ENCODE results near the gene SYNGR1. TPM values are rescaled to one million over a fixed set of nuclear protein-coding genes. Genes with fewer than 3 reads are reported as not detected.

Gene SYNGR1
- total and polyA plus RNA-seq, 2 of the 8 experiments (the other 6 are each of a cell fraction or from before 2014, with no cell fraction given): 32.5 to 84.7 TPM

DNA sequence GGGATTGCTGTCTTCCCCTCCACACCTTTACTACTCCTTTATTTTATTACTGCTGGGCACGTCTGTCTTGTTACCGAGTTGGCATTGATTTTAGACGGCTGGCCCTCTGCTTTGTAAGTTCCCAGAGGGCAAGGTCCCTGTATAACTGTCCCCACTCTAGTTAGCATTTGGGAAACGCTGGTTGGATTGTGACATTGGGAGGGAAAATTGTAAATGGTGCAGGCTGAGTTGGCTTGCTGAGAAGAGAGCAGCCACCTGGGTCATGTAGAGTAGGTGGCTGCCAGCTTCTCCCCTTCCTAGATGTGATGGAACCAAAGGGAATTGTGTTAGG lies 51.5 kb downstream of the SYNGR1 start:
- POLR2A ChIA-PET (ENCODE audit: partially characterized antibody): interaction anchor here (1.3 to 4.7 kb wide), 4 partner anchors 9 to 83 kb away, joined by 3 to 42 read pairs (median 10); partner anchors contain the start of gene RPL3
- no peaks in the 10 kb centered on the region; the same call in 1 of the 2 replicates for H3K23me2 ChIP-seq (ENCODE audit: low read depth, low read length)
- TF ChIP-seq CTBP2 (IDR thresholded peaks at IDR 0.05; ENCODE audit: borderline replicate concordance, insufficient read depth, insufficient read length, low read length): no peak
- no peak for TF ChIP-seq RAD21 (IDR thresholded peaks at IDR 0.05 in 1 of 2, conservative IDR thresholded peaks at IDR 0.05 in 1 of 2; ENCODE audit: low read depth in 2 of 2, low read length in 2 of 2)
- no peak for TF ChIP-seq TAF1 (IDR thresholded peaks at IDR 0.05; ENCODE audit: low read depth, low read length)
- no peak for TF ChIP-seq SRF (IDR thresholded peaks at IDR 0.05; ENCODE audit: low read depth, low read length)
- TF ChIP-seq SIX5 (IDR thresholded peaks at IDR 0.05; ENCODE audit: low read depth, low read length): no peak
- no peak for TF ChIP-seq POLR2A (IDR thresholded peaks at IDR 0.05; ENCODE audit: control extremely low read depth in 1 of 2, low read depth in 2 of 2, low read length in 2 of 2)
- no peak for TF ChIP-seq SP4 (IDR thresholded peaks at IDR 0.05; ENCODE audit: low read length)

More for the DNA sequence above, 51.5 kb downstream of the SYNGR1 start:
- Histone ChIP-seq H3K36me3 (ENCODE audit: control insufficient read depth in 2 of 4, insufficient read depth in 4 of 4, low read length in 3 of 4) (no peaks in the 10 kb centered on the region; a peak in 1 of 8 replicates), H3K18ac (ENCODE audit: extremely low read depth, low read length) (no peak overlapping the region), H4K5ac (ENCODE audit: insufficient read length, low read depth, low read length) (no peak overlapping the region), H2AK5ac (ENCODE audit: low read depth, low read length) (no peak overlapping the region), H2BK5ac (ENCODE audit: low read depth, low read length) (no peak overlapping the region), H4K8ac (ENCODE audit: extremely low read depth, insufficient read depth, low read length) (no peak overlapping the region), H4K91ac (replicated peaks; ENCODE audit: insufficient read length, low read length) (no peak overlapping the region), H4K20me1 (replicated peaks in 1 of 2; ENCODE audit: control insufficient read depth in 1 of 2, insufficient read depth in 2 of 2, low read length in 2 of 2) (peaks cover 0 to 4% of the 10 kb centered on the region in 2 experiments), H3K14ac (ENCODE audit: insufficient read length) (no peak overlapping the region), H3K23ac (ENCODE audit: insufficient read length) (no peak overlapping the region), H2BK20ac (ENCODE audit: low read length) (no peak overlapping the region), H2BK12ac (ENCODE audit: low read depth, low read length) (no peak overlapping the region), H3K4ac (replicated peaks; ENCODE audit: insufficient read length, low read depth, low read length) (no peak overlapping the region), H3K9me3 (ENCODE audit: insufficient read depth in 2 of 2, low read depth in 1 of 2, low read length in 1 of 2) (no peaks in the 10 kb centered on the region), H3K27ac (ENCODE audit: low read depth, low read length) (no peak overlapping the region), H3K4me1 (replicated peaks in 1 of 4; ENCODE audit: control insufficient read depth in 3 of 4, insufficient read depth in 4 of 4, low read length in 3 of 4) (peaks cover 0 to 3% (median under 1%) of the 10 kb centered on the region in 4 experiments; a peak in 2 of 7 replicates), H3K56ac (replicated peaks; ENCODE audit: insufficient read length, low read depth, low read length) (no peak overlapping the region), H3K9ac (replicated peaks in 1 of 4; ENCODE audit: extremely low read depth in 1 of 4, low read depth in 3 of 4, low read length in 3 of 4) (no peak overlapping the region), H3K79me1 (ENCODE audit: low read depth, low read length) (0 out of 2 replicates have a peak, but pooled peaks cover 2% of the 10 kb centered on the region), H3K4me3 (ENCODE audit: extremely low read depth in 1 of 4, insufficient read depth in 2 of 4, low read depth in 3 of 4, low read length in 4 of 4) (no peak overlapping the region), H2AFZ (ENCODE audit: low read length) (no peak overlapping the region), H3K27me3 (replicated peaks in 1 of 4; ENCODE audit: control insufficient read depth in 3 of 4, extremely low read depth in 1 of 4, insufficient read depth in 3 of 4, low read length in 3 of 4) (no peaks in the 10 kb centered on the region), H3K79me2 (ENCODE audit: control insufficient read depth in 1 of 2, insufficient read depth in 2 of 2, low read length in 2 of 2) (peaks cover 0 to 9% of the 10 kb centered on the region in 2 experiments; a peak in 2 of 4 replicates), H2BK15ac (ENCODE audit: low read length) (no peak overlapping the region), H2BK120ac (replicated peaks; ENCODE audit: low read depth, low read length) (no peak overlapping the region), H3K4me2 (ENCODE audit: insufficient read depth in 1 of 2, low read depth in 2 of 2, low read length in 2 of 2) (no peak overlapping the region; a peak in 1 of 4 replicates)
- FAIRE-seq: no peak
- CTCF ChIA-PET (ENCODE audit: partially characterized antibody): interaction anchor here (0.6 to 1.9 kb wide), 3 partner anchors 10 to 418 kb away, joined by 3 to 5 read pairs (median 4); no protein-coding TSS in a partner anchor
- DNase-seq (ENCODE audit: low read depth in 1 of 2, low spot score in 2 of 2): no peak
- 84% methylated on average over 4 of the region's 4 CpGs; no CpG with 5 or more reads in 1 of the 2 experiments for WGBS, 2 experiments (ENCODE audit: extremely low coverage in 1 of 2, insufficient coverage in 1 of 2, insufficient read length in 1 of 2, insufficient replicate concordance in 2 of 2, low coverage in 1 of 2, low lambda C conversion rate in 2 of 2, missing lambda C conversion rate in 1 of 2)
